Measurements from ENCODE around the gene RBM17. TPM values are rescaled to one million over a fixed set of nuclear protein-coding genes. Genes with fewer than 3 reads are reported as not detected.

The RBM17 gene
- total and polyA plus RNA-seq, 2 of the 13 experiments (the other 11 are each of a cell fraction or from before 2014, with no cell fraction given) = 30.7 to 77.5 TPM

DNA sequence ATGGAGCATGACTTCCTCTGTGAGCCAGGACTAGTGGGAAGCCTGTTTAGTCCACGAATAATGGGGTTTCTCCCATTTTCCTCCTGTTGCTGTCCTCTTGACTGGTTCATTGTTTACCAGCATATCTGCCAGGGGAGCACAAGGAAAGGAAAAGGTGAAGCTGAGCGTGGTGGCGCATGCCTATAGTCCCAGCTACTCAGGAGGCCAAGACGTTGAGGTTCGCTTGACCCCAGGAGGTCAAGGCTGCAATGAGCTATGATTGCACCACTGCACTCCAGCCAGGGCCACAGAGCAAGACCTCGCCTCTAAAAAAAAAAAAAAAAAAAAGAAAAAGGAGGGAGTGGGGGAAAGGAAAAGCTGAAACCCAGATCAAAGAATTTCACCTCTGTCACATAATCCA, 20.8 kb upstream of the RBM17 start:
- no peak overlapping the region for H3K4me2 ChIP-seq (ENCODE audit: low read depth, low read length)
- in situ Hi-C loops (cut with HindIII; ENCODE audit: extremely low pct_ligation_motif_present, low pct_unique_long_range_greater_than_20kb) (no loop called here), intact Hi-C loops (cut with micrococcal nuclease; ENCODE audit: unreplicated experiment) (no loop called here)
- no peaks in the 10 kb centered on the region for H3K4me1 ChIP-seq (ENCODE audit: insufficient read depth, low read length)
- no peaks in the 10 kb centered on the region for H3K36me3 ChIP-seq (replicated peaks in 1 of 2; ENCODE audit: control insufficient read depth in 1 of 2, insufficient read depth in 2 of 2, low read length in 2 of 2)
- H3K4me3 ChIP-seq (replicated peaks in 1 of 3; ENCODE audit: insufficient read depth in 1 of 3, low read depth in 2 of 3, low read length in 3 of 3) = no peak overlapping the region
- ChIA-PET CTCF (ENCODE audit: low intra/inter-chr PET ratio, low total read pairs) (no interaction called here), POLR2A (no interaction called here)
- ATAC-seq (no peak), FAIRE-seq (no peak), DNase-seq (ENCODE audit: low spot score) (no peak)
- no peak overlapping the region for H3K9ac ChIP-seq (ENCODE audit: insufficient read depth, low read depth, low read length)
- no peaks in the 10 kb centered on the region for H3K79me2 ChIP-seq (ENCODE audit: insufficient read depth, low read length)
- TF ChIP-seq ZNF629 (CRISPR knock-in tag; conservative IDR thresholded peaks at IDR 0.05) (no peak), CC2D1A (CRISPR knock-in tag; IDR thresholded peaks at IDR 0.05) (no peak), ZMAT3 (CRISPR knock-in tag; conservative IDR thresholded peaks at IDR 0.05) (no peak), KLF12 (CRISPR knock-in tag; IDR thresholded peaks at IDR 0.05; ENCODE audit: borderline replicate concordance) (no peak), HMGA1 (CRISPR knock-in tag; conservative IDR thresholded peaks at IDR 0.05) (no peak), SNAPC2 (CRISPR knock-in tag; IDR thresholded peaks at IDR 0.05) (no peak), ZNF775 (CRISPR knock-in tag; IDR thresholded peaks at IDR 0.05; ENCODE audit: borderline replicate concordance) (no peak), ZMYM2 (CRISPR knock-in tag; IDR thresholded peaks at IDR 0.05) (no peak), HNF4G (IDR thresholded peaks at IDR 0.05; ENCODE audit: borderline replicate concordance, low read depth, low read length) (no peak), HNF4G (CRISPR knock-in tag; IDR thresholded peaks at IDR 0.05; ENCODE audit: borderline replicate concordance, low read depth) (no peak), BCL6 (CRISPR knock-in tag; IDR thresholded peaks at IDR 0.05) (no peak), KDM6A (CRISPR knock-in tag; IDR thresholded peaks at IDR 0.05; ENCODE audit: low read depth) (no peak), ZNF678 (CRISPR knock-in tag; IDR thresholded peaks at IDR 0.05) (no peak), ETV5 (CRISPR knock-in tag; IDR thresholded peaks at IDR 0.05; ENCODE audit: borderline replicate concordance) (no peak), HNRNPH1 (optimal IDR thresholded peaks at IDR 0.05; ENCODE audit: low read depth, low read length) (no peak), ZNF124 (CRISPR knock-in tag; IDR thresholded peaks at IDR 0.05) (no peak), NFIB (CRISPR knock-in tag; IDR thresholded peaks at IDR 0.05; ENCODE audit: borderline replicate concordance) (no peak), ZNF878 (CRISPR knock-in tag; IDR thresholded peaks at IDR 0.05) (no peak)
- TF ChIP-seq, protein P1, sequence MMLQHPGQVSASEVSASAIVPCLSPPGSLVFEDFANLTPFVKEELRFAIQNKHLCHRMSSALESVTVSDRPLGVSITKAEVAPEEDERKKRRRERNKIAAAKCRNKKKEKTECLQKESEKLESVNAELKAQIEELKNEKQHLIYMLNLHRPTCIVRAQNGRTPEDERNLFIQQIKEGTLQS (CRISPR knock-in tag; IDR thresholded peaks at IDR 0.05) = no peak
- TF ChIP-seq, protein P2, sequence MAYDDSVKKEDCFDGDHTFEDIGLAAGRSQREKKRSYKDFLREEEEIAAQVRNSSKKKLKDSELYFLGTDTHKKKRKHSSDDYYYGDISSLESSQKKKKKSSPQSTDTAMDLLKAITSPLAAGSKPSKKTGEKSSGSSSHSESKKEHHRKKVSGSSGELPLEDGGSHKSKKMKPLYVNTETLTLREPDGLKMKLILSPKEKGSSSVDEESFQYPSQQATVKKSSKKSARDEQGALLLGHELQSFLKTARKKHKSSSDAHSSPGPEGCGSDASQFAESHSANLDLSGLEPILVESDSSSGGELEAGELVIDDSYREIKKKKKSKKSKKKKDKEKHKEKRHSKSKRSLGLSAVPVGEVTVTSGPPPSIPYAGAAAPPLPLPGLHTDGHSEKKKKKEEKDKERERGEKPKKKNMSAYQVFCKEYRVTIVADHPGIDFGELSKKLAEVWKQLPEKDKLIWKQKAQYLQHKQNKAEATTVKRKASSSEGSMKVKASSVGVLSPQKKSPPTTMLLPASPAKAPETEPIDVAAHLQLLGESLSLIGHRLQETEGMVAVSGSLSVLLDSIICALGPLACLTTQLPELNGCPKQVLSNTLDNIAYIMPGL (CRISPR knock-in tag; IDR thresholded peaks at IDR 0.05; ENCODE audit: borderline replicate concordance in 1 of 2, low read depth in 1 of 2) = no peak
- TF ChIP-seq, protein P3, sequence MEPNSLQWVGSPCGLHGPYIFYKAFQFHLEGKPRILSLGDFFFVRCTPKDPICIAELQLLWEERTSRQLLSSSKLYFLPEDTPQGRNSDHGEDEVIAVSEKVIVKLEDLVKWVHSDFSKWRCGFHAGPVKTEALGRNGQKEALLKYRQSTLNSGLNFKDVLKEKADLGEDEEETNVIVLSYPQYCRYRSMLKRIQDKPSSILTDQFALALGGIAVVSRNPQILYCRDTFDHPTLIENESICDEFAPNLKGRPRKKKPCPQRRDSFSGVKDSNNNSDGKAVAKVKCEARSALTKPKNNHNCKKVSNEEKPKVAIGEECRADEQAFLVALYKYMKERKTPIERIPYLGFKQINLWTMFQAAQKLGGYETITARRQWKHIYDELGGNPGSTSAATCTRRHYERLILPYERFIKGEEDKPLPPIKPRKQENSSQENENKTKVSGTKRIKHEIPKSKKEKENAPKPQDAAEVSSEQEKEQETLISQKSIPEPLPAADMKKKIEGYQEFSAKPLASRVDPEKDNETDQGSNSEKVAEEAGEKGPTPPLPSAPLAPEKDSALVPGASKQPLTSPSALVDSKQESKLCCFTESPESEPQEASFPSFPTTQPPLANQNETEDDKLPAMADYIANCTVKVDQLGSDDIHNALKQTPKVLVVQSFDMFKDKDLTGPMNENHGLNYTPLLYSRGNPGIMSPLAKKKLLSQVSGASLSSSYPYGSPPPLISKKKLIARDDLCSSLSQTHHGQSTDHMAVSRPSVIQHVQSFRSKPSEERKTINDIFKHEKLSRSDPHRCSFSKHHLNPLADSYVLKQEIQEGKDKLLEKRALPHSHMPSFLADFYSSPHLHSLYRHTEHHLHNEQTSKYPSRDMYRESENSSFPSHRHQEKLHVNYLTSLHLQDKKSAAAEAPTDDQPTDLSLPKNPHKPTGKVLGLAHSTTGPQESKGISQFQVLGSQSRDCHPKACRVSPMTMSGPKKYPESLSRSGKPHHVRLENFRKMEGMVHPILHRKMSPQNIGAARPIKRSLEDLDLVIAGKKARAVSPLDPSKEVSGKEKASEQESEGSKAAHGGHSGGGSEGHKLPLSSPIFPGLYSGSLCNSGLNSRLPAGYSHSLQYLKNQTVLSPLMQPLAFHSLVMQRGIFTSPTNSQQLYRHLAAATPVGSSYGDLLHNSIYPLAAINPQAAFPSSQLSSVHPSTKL (CRISPR knock-in tag; IDR thresholded peaks at IDR 0.05) = no peak
- no peaks in the 10 kb centered on the region for H3K9me3 ChIP-seq (ENCODE audit: low read length)
- H3K27me3 ChIP-seq (ENCODE audit: control insufficient read depth in 1 of 2, insufficient read depth in 2 of 2, low read length in 2 of 2) = peaks cover 9 to 50% of the 10 kb centered on the region in 2 experiments; a peak in 4 of 5 replicates
- 7% methylated on average over 6 of the region's 6 CpGs for WGBS (ENCODE audit: low lambda C conversion rate)
- no TSS peak for BruUV-seq (replicated peaks)
- H2AFZ ChIP-seq (ENCODE audit: low read length) = no peak overlapping the region
- no peaks in the 10 kb centered on the region for H4K20me1 ChIP-seq (ENCODE audit: insufficient read depth, low read length)
- no peak overlapping the region for H3K27ac ChIP-seq (ENCODE audit: extremely low read length, insufficient read depth, low read length)

Data from HepG2 (cell line).